BLaER1 (cell line): ENCODE results near the gene C1orf167.
A peak's percentile ranks its signal among the peaks of the same experiment; 100 is the strongest.

ENCODE experiments used
- H3K27ac ChIP-seq: shearing (Covaris generic); formaldehyde crosslinking; 2 replicates; pipeline ENCODE4 v1.8.1; 2022
- H3K27me3 ChIP-seq: shearing (Covaris generic); formaldehyde crosslinking; 2 replicates; pipeline ENCODE4 v1.8.1; 2022
- H3K36me3 ChIP-seq: shearing (Covaris generic); formaldehyde crosslinking; 2 replicates; pipeline ENCODE4 v1.8.1; 2022
- H3K4me1 ChIP-seq: shearing (Covaris generic); formaldehyde crosslinking; 2 replicates; pipeline ENCODE4 v1.8.1; 2022
- H3K4me2 ChIP-seq: shearing (Covaris generic); formaldehyde crosslinking; 2 replicates; pipeline ENCODE4 v1.8.1; 2022
- H3K4me3 ChIP-seq: shearing (Covaris generic); formaldehyde crosslinking; 2 replicates; pipeline ENCODE4 v1.8.1; 2022
- H3K9ac ChIP-seq: shearing (Covaris generic); formaldehyde crosslinking; 2 replicates; pipeline ENCODE4 v1.8.1; 2022
- H3K9me3 ChIP-seq: shearing (Covaris generic); formaldehyde crosslinking; 2 replicates; pipeline ENCODE4 v1.8.1; 2022
- H4K20me1 ChIP-seq: shearing (Covaris generic); formaldehyde crosslinking; 2 replicates; pipeline ENCODE4 v1.8.1; 2022
- Cebpa-rat ChIP-seq: shearing (Covaris generic); IDR thresholded peaks from 2 replicates; pipeline ENCODE4 v1.8.1; 2022

Gene C1orf167

GRCh38 chr1:11735854-11736745, 25.9 kb upstream of the C1orf167 start, which contains the start of gene AGTRAP:
Gene AGTRAP (plus strand): TSS chr1:11736136. CDS start chr1:11736209, 73 bp downstream.
- Histone ChIP-seq H3K27me3 (peaks cover 4% of the 10 kb centered on the region; the same call in 1 of the 2 replicates), H3K9me3 (no peaks in the 10 kb centered on the region), H3K4me1 (peaks cover 74% of the 10 kb centered on the region), H3K4me2 (peak within 1 kb of the TSS; percentile 100), H3K9ac (peak within 1 kb of the TSS; percentile 77), H3K27ac (peak within 1 kb of the TSS; percentile 76), H4K20me1 (peaks cover 58% of the 10 kb centered on the region), H3K36me3 (no peaks in the 10 kb centered on the region), H3K4me3 (peak within 1 kb of the TSS; percentile 95)
- no peak for TF ChIP-seq Cebpa-rat

- H3K4me3 ChIP-seq = peak overlapping the region; percentile 95
- peak overlapping the region; percentile 100 for H3K4me2 ChIP-seq
- H3K4me1 ChIP-seq = peaks cover 74% of the 10 kb centered on the region
- H4K20me1 ChIP-seq = peaks cover 61% of the 10 kb centered on the region
- 0 out of 2 replicates have a peak, but pooled peaks have one; percentile 7 for TF ChIP-seq Cebpa-rat
- H3K27ac ChIP-seq = peak overlapping the region; percentile 76
- peaks cover 4% of the 10 kb centered on the region; the same call in 1 of the 2 replicates for H3K27me3 ChIP-seq
- H3K36me3 ChIP-seq = no peaks in the 10 kb centered on the region
- H3K9me3 ChIP-seq = no peaks in the 10 kb centered on the region
- peak overlapping the region; percentile 77 for H3K9ac ChIP-seq
These were observed 25.0 kb upstream of the C1orf167 start for GRCh38 chr1:11736746-11737639.

DNA sequence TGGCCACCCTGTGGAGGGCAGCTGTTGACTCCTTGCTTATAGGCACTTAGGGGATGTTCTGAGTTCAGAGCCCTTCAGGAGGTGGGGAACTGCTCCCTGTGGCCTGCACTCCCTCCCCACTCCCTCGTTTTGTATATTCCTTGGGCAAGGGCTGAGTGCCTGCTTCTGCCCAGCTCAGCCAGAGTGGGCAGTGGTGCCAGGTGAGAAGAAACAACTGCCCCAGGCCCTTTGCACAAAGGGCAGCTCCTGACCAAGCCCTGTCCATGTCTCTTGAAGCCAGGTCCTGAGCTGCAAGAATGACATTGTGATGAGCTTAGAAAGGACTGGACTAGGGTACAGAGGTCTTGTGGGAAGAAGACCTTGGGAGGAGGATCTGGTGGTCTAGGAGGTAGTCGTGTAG, 23.9 kb upstream of the C1orf167 start:
- Histone ChIP-seq H3K9ac (no peak overlapping the region), H3K9me3 (no peaks in the 10 kb centered on the region), H4K20me1 (peaks cover 62% of the 10 kb centered on the region), H3K4me2 (peak overlapping the region; percentile 100), H3K4me3 (no peak overlapping the region), H3K36me3 (no peaks in the 10 kb centered on the region), H3K27ac (no peak overlapping the region), H3K4me1 (peaks cover 74% of the 10 kb centered on the region), H3K27me3 (peaks cover 4% of the 10 kb centered on the region; the same call in 1 of the 2 replicates)
- no peak for TF ChIP-seq Cebpa-rat

- Histone ChIP-seq H3K9me3 (no peaks in the 10 kb centered on the region), H3K27me3 (peaks cover 4% of the 10 kb centered on the region; the same call in 1 of the 2 replicates), H4K20me1 (peaks cover 62% of the 10 kb centered on the region), H3K4me2 (peak overlapping the region; percentile 100), H3K27ac (no peak overlapping the region), H3K9ac (no peak overlapping the region), H3K4me1 (peaks cover 74% of the 10 kb centered on the region), H3K4me3 (no peak overlapping the region), H3K36me3 (no peaks in the 10 kb centered on the region)
- TF ChIP-seq Cebpa-rat = no peak
These were observed 23.2 kb upstream of the C1orf167 start for GRCh38 chr1:11738783-11739182.

DNA sequence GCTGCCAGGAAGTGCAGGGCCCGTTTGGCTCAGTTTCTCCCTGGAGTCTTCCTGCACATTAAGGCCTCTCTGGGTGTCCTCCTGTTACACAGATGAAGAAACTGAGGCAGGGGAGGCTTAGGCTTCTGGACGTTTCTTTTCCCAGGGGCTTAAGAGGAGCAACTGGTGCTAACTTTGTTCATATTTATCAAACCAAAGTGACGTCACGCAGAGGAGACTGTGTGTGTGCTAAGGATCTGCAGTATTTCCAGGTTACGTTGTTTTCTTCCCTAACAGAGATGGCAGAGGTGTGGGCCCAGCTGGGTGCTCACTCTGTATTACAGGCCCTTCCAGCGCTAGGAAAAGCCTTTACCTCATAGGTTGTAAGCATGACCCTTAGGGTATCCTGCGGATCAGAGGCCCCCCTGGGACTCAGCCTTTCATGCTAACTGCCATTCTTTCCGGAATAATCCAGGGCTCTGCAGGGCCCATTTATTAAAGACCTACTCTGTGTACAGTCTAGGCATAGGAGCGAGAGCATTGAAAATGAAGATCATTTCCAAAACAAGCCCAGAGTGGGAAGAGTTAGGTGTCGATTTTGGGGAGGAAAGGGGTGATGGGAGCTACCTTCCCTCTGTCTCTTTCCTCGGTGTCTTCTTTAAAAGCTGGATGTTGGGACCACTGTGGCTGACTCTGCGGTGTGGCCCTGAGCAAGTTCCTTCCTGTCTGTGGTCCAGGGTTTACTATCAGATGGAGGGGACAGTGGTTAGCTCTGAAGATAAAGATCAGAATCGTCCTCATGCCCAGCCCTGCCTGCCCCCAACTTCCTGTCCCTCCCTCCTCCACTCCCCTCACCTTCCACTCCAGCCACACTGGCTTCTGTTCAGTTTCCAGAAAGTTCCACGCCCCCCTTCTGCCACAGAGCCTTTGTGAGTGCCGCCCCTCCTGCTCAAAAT, 21.5 kb upstream of the C1orf167 start:
- H4K20me1 ChIP-seq = peaks cover 58% of the 10 kb centered on the region
- no peaks in the 10 kb centered on the region for H3K9me3 ChIP-seq
- peak overlapping the region; percentile 47 for H3K4me3 ChIP-seq
- H3K27me3 ChIP-seq = peaks cover 4% of the 10 kb centered on the region; the same call in 1 of the 2 replicates
- peaks cover 73% of the 10 kb centered on the region for H3K4me1 ChIP-seq
- TF ChIP-seq Cebpa-rat = no peak
- H3K4me2 ChIP-seq = peak overlapping the region; percentile 100
- 0 out of 2 replicates have a peak overlapping the region, but pooled peaks have one; percentile 15 for H3K9ac ChIP-seq
- H3K27ac ChIP-seq = peak overlapping the region; percentile 51; the same call in 1 of the 2 replicates
- no peaks in the 10 kb centered on the region for H3K36me3 ChIP-seq

GRCh38 chr1:11741482-11741881, 20.5 kb upstream of the C1orf167 start:
- peak overlapping the region; percentile 100 for H3K4me2 ChIP-seq
- H3K9ac ChIP-seq = peak overlapping the region; percentile 43; the same call in 1 of the 2 replicates
- TF ChIP-seq Cebpa-rat = no peak
- peak overlapping the region; percentile 51; the same call in 1 of the 2 replicates for H3K27ac ChIP-seq
- peaks cover 77% of the 10 kb centered on the region for H3K4me1 ChIP-seq
- H3K4me3 ChIP-seq = peak overlapping the region; percentile 47
- no peaks in the 10 kb centered on the region for H3K9me3 ChIP-seq
- peaks cover 4% of the 10 kb centered on the region; the same call in 1 of the 2 replicates for H3K27me3 ChIP-seq
- peaks cover 59% of the 10 kb centered on the region for H4K20me1 ChIP-seq
- peaks cover 9% of the 10 kb centered on the region; the same call in 1 of the 2 replicates for H3K36me3 ChIP-seq

- no peak for TF ChIP-seq Cebpa-rat
- H3K36me3 ChIP-seq = peaks cover 10% of the 10 kb centered on the region; the same call in 1 of the 2 replicates
- peaks cover 77% of the 10 kb centered on the region for H3K4me1 ChIP-seq
- no peak overlapping the region for H3K27ac ChIP-seq
- H3K9ac ChIP-seq = 0 out of 2 replicates have a peak overlapping the region, but pooled peaks have one; percentile 43
- no peak overlapping the region for H3K4me3 ChIP-seq
- peaks cover 4% of the 10 kb centered on the region; the same call in 1 of the 2 replicates for H3K27me3 ChIP-seq
- no peaks in the 10 kb centered on the region for H3K9me3 ChIP-seq
- H4K20me1 ChIP-seq = peaks cover 59% of the 10 kb centered on the region
- H3K4me2 ChIP-seq = peak overlapping the region; percentile 100
These were observed 20.0 kb upstream of the C1orf167 start for GRCh38 chr1:11741919-11742558.

GRCh38 chr1:11744287-11744686, 17.7 kb upstream of the C1orf167 start:
- H3K4me1 ChIP-seq = peaks cover 73% of the 10 kb centered on the region
- no peak overlapping the region for H3K9ac ChIP-seq
- H3K4me2 ChIP-seq = no peak overlapping the region
- H4K20me1 ChIP-seq = peaks cover 41% of the 10 kb centered on the region
- peaks cover 21% of the 10 kb centered on the region; the same call in 1 of the 2 replicates for H3K36me3 ChIP-seq
- no peak overlapping the region for H3K4me3 ChIP-seq
- no peak overlapping the region for H3K27ac ChIP-seq
- no peaks in the 10 kb centered on the region for H3K9me3 ChIP-seq
- no peak for TF ChIP-seq Cebpa-rat
- no peaks in the 10 kb centered on the region for H3K27me3 ChIP-seq
